GM21447 (cell line): ENCODE results near the gene KIF12.

Experiments used
- ATAC-seq: cut with Tn5 transposase; IDR thresholded peaks from one replicate; pipeline ENCODE4 v1.9.1; 2021; ENCODE audit not compliant: unreplicated experiment

KIF12 gene

GRCh38 chr9:114123031-114123977 is 24.2 kb upstream of the KIF12 start:
- no peak for ATAC-seq

DNA sequence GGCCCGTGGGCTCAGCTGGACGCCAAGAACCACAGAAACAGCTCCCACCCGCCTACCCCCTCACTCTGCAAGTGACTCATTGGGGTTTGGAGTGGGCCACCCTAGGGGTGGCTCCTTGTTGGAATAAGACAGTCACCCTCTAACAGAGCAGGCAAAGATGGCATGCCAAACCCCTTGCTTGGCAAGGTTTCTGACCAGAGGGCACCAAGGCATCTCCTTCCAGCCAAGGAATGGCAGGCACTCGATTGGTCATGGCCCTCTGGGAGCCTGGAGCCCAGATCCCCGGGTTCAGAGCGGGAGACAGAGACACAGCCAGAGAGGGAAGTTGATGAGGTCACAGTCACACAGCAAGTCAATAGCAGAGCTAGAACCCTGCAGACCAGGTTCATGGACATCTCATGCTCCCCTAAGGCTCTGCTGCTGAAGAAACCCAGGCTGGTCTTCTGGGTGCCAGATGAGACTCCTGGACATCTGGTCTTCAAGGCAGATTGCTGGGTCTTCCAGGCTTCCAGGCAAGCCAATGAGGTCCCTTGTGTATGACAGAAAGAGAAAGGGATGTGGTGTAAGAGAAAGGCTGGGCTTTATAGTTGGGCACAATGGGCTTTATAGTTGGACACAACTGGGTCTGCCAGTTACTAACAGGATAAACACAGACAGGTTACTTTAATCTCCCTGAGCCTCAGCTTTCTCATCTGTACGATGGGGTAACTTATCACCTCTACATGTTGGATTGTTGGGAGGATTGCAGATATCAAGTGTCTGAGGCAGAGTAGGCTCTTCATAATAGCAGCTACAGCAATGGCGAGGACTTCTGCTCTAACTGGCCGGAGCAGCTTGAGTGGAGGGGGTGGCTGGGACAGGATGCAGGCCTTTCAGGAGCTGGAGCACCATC is 23.3 kb upstream of the KIF12 start:
- ATAC-seq: no peak

GRCh38 chr9:114121227-114122135 is 22.4 kb upstream of the KIF12 start:
- no peak for ATAC-seq

DNA sequence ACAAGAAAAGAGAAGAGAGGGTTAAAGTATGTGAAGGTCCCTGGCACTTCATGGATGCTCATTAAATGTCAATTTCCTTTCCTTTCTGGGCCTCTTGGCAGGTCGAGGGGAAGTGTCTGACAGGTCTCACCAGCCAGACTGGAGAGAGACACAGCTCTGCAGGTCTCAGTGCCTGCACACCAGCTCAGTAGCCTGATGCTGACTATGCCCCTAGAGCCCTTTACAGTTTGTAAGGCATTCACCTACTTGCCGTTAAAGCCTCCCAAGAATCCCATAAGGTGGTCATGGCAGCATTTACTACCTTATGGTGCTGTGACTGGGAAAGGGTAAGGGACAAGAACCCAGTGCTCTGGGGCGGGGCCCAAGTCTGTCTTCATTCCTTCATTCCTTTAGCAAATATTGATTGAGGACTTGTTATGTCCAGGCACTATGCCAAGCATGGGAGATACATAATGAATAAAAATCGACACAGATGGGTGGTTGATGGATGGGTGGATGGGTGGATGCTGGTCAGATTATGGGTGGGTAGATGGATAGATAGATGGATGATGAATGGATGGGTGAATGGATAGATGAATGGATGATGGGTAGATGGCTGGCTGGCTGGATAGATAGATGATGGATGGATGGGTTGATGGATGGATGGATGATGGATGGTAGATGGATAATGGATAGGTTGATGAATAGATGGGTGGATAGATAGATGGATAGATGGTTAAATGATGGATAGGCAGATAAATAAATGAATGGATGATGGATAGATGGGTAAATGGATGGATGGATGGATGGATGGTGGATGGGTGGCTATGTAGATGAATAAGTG is 21.3 kb upstream of the KIF12 start:
- ATAC-seq: no peak

DNA sequence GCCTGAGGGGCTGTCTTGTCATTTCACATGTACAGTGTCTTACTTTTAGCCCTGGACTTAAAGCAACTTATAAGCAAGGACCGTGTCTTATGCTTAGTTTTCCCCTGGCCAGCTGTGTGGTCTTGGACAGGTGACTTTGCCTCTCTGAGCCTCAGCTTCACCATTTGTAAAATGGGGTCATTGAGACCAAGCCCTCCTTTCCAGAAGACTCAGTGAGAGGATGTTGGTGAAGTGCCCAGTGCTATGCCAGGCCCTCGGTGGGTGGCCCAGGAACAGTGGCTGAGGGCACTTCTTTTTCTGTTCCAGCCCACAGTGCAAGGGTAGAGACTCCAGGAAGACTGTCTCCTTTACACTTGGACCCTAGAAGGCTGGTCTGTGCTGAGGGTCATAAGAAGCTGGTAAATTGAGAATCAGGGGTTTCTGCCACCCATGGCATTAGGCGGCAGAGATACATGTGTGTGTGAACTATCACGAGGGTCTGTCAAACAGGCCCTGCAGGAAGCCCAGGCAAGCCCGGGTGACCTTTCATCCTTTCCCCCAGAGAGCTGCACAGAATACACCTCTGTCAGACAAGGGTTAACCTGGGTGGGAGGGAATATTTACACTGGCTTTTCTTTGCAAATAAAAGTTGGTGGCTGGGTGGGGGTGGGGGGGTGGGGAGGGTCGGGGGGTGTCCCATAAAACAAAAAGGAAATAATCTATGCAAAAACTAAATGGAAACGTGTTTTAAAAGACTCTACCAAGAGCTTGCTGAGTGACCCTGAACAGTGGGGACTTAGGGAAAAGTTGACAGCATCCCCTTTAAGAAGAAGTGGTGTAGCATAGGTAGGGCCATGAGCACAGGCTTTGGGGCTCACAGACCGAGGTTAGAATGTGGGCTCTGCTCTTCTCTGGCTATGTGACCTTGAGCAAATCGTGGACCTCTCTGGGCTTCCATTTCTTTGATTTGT is 20.4 kb upstream of the KIF12 start:
- ATAC-seq: no peak

- no peak for ATAC-seq
These were observed 19.1 kb upstream of the KIF12 start for GRCh38 chr9:114117996-114118830.

GRCh38 chr9:114117614-114117995 is 18.5 kb upstream of the KIF12 start:
- ATAC-seq: no peak

- ATAC-seq: no peak
These were observed 17.1 kb upstream of the KIF12 start for GRCh38 chr9:114116126-114116747.

- no peak for ATAC-seq
These were observed 16.6 kb upstream of the KIF12 start for GRCh38 chr9:114115654-114116125.

DNA sequence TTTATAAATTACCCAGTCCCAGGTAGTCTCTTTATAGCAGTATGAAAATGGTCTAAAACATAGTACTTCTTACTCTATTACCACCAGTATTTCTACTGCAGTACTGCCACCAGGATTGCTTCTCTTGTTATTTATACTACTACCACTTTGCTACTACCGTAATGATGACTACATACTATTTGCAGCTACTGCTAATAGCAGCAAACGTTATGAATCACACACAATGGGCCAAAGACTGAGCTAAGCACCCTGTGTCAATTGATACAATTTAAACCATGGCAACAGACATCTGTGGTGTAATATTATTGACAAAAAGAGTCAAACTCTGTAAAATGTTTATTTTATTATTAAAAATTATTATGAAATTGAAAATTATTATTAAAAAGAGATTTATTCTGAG is 15.3 kb upstream of the KIF12 start:
- no peak for ATAC-seq

DNA sequence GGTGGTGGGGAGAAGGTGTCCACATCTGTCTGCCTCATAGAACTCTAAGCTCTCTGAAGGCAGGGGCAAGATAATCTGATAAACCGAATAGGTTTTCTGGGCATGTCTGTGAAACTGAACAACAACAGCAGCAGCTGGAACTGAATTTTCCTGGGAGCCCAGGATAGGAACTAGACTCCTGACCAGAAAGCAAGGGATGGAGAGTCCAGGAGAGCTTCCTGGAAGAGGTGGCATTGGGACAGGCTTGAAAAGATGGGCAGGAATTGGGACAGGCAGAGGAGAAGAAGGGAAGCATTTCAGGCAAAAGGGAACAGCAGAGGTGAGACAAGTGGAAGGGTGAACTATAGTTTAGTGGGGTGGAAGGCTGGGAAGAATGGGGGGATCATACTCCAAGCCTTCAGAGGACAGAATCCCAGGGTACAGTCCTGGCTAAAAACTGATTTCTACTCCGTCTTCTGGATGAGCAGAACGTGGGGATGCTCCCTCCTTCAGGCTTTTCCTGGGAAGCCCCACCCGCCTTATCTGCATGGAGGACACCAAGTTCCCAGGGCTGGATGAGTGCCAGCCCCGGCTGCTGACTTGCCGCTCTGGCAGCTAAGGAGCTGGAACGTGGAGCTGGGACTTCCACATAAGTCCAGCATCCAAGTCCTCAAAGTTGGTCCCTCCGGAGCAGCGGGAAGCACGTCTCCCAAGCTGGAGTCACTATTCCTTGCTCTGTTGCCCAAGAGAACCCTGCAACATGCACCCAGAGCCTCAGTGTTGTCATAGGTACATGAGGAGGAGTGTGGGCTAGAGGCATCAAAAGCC is 13.9 kb upstream of the KIF12 start:
- ATAC-seq: no peak

GRCh38 chr9:114112325-114112724 is 13.2 kb upstream of the KIF12 start:
- no peak for ATAC-seq

DNA sequence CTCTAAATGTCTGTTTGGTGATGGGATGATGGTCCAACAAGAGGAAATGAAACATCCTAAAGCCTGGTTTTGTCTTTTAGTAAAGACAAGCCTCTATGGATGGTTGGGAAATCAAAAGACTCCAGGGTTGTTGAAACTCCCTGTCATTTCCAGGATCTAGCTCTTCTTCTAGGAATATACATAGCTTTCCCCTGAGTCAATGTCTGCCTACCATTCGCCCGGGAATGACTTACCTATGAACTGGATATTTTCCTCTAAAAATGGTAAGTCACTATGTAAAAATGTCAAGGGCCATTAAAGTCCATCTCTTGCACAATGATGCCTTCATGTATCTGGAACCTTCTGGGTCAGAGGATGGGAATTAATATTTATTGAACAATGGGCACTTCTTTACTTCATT is 11.1 kb upstream of the KIF12 start:
- ATAC-seq: no peak

GRCh38 chr9:114109124-114109523 is 10.0 kb upstream of the KIF12 start:
- no peak for ATAC-seq

DNA sequence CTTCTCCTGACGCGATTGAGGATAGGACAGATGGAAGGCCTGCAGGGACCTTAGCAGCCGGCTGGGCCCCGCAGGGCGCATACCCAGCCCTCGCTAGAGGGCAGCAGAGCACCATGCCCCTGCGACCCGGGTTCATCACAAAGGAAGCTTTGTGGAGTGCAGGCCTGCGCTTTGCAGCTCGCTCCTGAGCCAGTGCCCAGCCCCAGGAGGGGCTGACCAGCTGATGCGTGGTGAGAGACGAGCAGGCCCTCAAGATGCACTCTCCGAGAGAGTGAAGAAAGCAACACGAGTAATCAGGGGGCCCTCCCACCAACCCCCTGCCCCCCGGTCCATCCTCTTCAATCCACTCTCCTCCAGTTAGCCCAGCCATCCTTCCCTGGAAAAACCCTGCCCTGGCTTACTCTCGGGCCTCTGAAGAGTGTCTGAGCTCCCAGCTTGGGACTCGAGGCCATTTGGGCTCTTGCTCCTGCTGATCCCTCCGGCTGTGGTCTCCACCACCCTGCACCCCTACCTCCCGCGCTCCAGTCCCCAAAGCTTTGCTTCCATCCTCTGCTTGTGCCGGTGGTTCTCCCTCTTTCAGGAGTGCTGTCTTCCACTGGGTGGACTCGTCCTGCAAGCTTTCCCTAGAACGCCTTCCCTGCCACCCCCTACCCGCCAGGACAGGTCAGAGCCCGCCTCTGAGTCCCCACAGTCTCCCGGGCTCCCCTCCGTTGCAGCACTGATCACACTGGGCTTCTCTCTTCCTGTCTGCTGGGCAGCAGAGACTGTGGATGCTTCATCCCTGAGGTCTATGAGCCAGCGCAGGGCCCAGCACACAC is 9.1 kb upstream of the KIF12 start:
- ATAC-seq: no peak
